Stimulated activated memory B cell treated with anti-CD40 and anti-IgM and Interleukin-4, amounts not matched to agents 10 μg/mL and 1 μg/mL and 100 μg/mL, for 72 hours (primary cell): ENCODE data around the gene TAL1.

ENCODE experiments used
- ATAC-seq: fragments of 150-1000 bp; cut with Tn5 transposase; 2 replicates; pipeline ENCODE4 v1.10.0; 2021
- H3K27ac Mint-ChIP-seq: one replicate; pipeline ENCODE4 v1.8.0; 2022; ENCODE audit warnings: mild to moderate bottlenecking, mixed read lengths
- H3K27me3 Mint-ChIP-seq: one replicate; pipeline ENCODE4 v1.8.0; 2022; ENCODE audit warnings: mixed read lengths
- H3K36me3 Mint-ChIP-seq: one replicate; pipeline ENCODE4 v1.8.0; 2022; ENCODE audit warnings: mixed read lengths
- H3K4me1 Mint-ChIP-seq: one replicate; pipeline ENCODE4 v1.8.0; 2022; ENCODE audit warnings: mixed read lengths
- H3K4me3 Mint-ChIP-seq: one replicate; pipeline ENCODE4 v1.8.0; 2022; ENCODE audit warnings: mild to moderate bottlenecking, moderate library complexity, mixed read lengths
- H3K9me3 Mint-ChIP-seq: one replicate; pipeline ENCODE4 v1.8.0; 2022; ENCODE audit warnings: mixed read lengths

Gene TAL1

GRCh38 chr1:47188791-47189785 lies 42.9 kb downstream of the TAL1 start:
- no peak for ATAC-seq
- Mint-ChIP-seq H3K27me3 (peaks cover 40% of the 10 kb centered on the region), H3K9me3 (no peaks in the 10 kb centered on the region), H3K4me3 (no peak overlapping the region), H3K4me1 (peaks cover 5% of the 10 kb centered on the region), H3K27ac (no peak overlapping the region), H3K36me3 (no peaks in the 10 kb centered on the region)

GRCh38 chr1:47187926-47188250 lies 44.1 kb downstream of the TAL1 start:
- Mint-ChIP-seq H3K27ac (no peak overlapping the region), H3K27me3 (peaks cover 48% of the 10 kb centered on the region), H3K4me3 (no peak overlapping the region), H3K9me3 (no peaks in the 10 kb centered on the region), H3K36me3 (no peaks in the 10 kb centered on the region), H3K4me1 (peaks cover 3% of the 10 kb centered on the region)
- ATAC-seq = no peak

- H3K27ac Mint-ChIP-seq = no peak overlapping the region
- H3K9me3 Mint-ChIP-seq = no peaks in the 10 kb centered on the region
- no peak for ATAC-seq
- no peaks in the 10 kb centered on the region for H3K36me3 Mint-ChIP-seq
- no peaks in the 10 kb centered on the region for H3K4me1 Mint-ChIP-seq
- H3K27me3 Mint-ChIP-seq = peaks cover 48% of the 10 kb centered on the region
- H3K4me3 Mint-ChIP-seq = no peak overlapping the region
Observed at GRCh38 chr1:47187231-47187925, 44.6 kb downstream of the TAL1 start.

GRCh38 chr1:47186267-47187185 lies 45.5 kb downstream of the TAL1 start:
- Mint-ChIP-seq H3K36me3 (no peaks in the 10 kb centered on the region), H3K27me3 (peaks cover 43% of the 10 kb centered on the region), H3K4me3 (no peak overlapping the region), H3K4me1 (no peaks in the 10 kb centered on the region), H3K9me3 (no peaks in the 10 kb centered on the region), H3K27ac (no peak overlapping the region)
- ATAC-seq = no peak

GRCh38 chr1:47184822-47185677 lies 47.0 kb downstream of the TAL1 start:
- Mint-ChIP-seq H3K27me3 (peaks cover 57% of the 10 kb centered on the region), H3K9me3 (no peaks in the 10 kb centered on the region), H3K27ac (no peak overlapping the region), H3K36me3 (no peaks in the 10 kb centered on the region), H3K4me3 (no peak overlapping the region), H3K4me1 (no peaks in the 10 kb centered on the region)
- no peak for ATAC-seq

GRCh38 chr1:47184090-47184821 lies 47.8 kb downstream of the TAL1 start:
- Mint-ChIP-seq H3K9me3 (no peaks in the 10 kb centered on the region), H3K27me3 (peaks cover 65% of the 10 kb centered on the region), H3K36me3 (no peaks in the 10 kb centered on the region), H3K4me3 (no peak overlapping the region), H3K4me1 (peaks cover 5% of the 10 kb centered on the region), H3K27ac (no peak overlapping the region)
- ATAC-seq = no peak

- peaks cover 72% of the 10 kb centered on the region for H3K27me3 Mint-ChIP-seq
- no peak for ATAC-seq
- H3K27ac Mint-ChIP-seq = no peak overlapping the region
- no peak overlapping the region for H3K4me3 Mint-ChIP-seq
- peaks cover 10% of the 10 kb centered on the region for H3K4me1 Mint-ChIP-seq
- no peaks in the 10 kb centered on the region for H3K9me3 Mint-ChIP-seq
- no peaks in the 10 kb centered on the region for H3K36me3 Mint-ChIP-seq
Observed at GRCh38 chr1:47183308-47184089, 48.5 kb downstream of the TAL1 start.

GRCh38 chr1:47182676-47183235 lies 49.3 kb downstream of the TAL1 start:
- Mint-ChIP-seq H3K4me3 (no peak overlapping the region), H3K27me3 (peaks cover 76% of the 10 kb centered on the region), H3K27ac (no peak overlapping the region), H3K9me3 (no peaks in the 10 kb centered on the region), H3K4me1 (peaks cover 10% of the 10 kb centered on the region), H3K36me3 (no peaks in the 10 kb centered on the region)
- no peak for ATAC-seq

- Mint-ChIP-seq H3K27me3 (peaks cover 76% of the 10 kb centered on the region), H3K4me3 (no peak overlapping the region), H3K9me3 (no peaks in the 10 kb centered on the region), H3K36me3 (no peaks in the 10 kb centered on the region), H3K27ac (no peak overlapping the region), H3K4me1 (peaks cover 10% of the 10 kb centered on the region)
- ATAC-seq = no peak
Observed at GRCh38 chr1:47181955-47182675, 49.9 kb downstream of the TAL1 start.

- no peak for ATAC-seq
- no peak overlapping the region for H3K4me3 Mint-ChIP-seq
- H3K9me3 Mint-ChIP-seq = no peaks in the 10 kb centered on the region
- no peaks in the 10 kb centered on the region for H3K36me3 Mint-ChIP-seq
- peaks cover 69% of the 10 kb centered on the region for H3K27me3 Mint-ChIP-seq
- peaks cover 10% of the 10 kb centered on the region for H3K4me1 Mint-ChIP-seq
- no peak overlapping the region for H3K27ac Mint-ChIP-seq
Observed at GRCh38 chr1:47181095-47181954, 50.7 kb downstream of the TAL1 start.

GRCh38 chr1:47180603-47181094 lies 51.4 kb downstream of the TAL1 start:
- no peak overlapping the region for H3K4me3 Mint-ChIP-seq
- no peaks in the 10 kb centered on the region for H3K36me3 Mint-ChIP-seq
- no peak overlapping the region for H3K27ac Mint-ChIP-seq
- H3K27me3 Mint-ChIP-seq = peaks cover 68% of the 10 kb centered on the region
- no peaks in the 10 kb centered on the region for H3K9me3 Mint-ChIP-seq
- peaks cover 13% of the 10 kb centered on the region for H3K4me1 Mint-ChIP-seq
- no peak for ATAC-seq
